ENCODE results near the gene PDE4C.

DNA sequence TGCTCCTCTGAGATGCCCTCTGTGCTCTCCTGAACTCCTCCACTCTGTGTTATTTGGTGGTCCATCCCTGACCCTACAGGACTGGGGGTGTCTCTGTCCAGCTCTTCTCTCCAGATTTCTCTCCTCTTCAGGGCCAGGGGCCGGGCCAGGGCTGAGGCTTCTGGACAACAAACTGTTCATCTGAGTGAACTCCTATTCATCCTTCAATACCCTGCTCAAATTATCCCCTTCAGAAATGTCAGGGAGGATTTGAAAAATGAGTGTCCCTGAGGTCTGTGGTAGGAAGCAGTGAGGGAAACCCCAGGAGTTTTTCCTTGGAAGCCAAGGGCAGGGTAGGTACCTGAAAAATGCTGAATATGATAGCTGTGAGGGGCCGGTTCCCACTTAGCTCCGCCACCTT lies 7.6 kb downstream of the PDE4C start:
- TF ChIP-seq, protein P1, sequence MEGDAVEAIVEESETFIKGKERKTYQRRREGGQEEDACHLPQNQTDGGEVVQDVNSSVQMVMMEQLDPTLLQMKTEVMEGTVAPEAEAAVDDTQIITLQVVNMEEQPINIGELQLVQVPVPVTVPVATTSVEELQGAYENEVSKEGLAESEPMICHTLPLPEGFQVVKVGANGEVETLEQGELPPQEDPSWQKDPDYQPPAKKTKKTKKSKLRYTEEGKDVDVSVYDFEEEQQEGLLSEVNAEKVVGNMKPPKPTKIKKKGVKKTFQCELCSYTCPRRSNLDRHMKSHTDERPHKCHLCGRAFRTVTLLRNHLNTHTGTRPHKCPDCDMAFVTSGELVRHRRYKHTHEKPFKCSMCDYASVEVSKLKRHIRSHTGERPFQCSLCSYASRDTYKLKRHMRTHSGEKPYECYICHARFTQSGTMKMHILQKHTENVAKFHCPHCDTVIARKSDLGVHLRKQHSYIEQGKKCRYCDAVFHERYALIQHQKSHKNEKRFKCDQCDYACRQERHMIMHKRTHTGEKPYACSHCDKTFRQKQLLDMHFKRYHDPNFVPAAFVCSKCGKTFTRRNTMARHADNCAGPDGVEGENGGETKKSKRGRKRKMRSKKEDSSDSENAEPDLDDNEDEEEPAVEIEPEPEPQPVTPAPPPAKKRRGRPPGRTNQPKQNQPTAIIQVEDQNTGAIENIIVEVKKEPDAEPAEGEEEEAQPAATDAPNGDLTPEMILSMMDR (conservative IDR thresholded peaks at IDR 0.05 in 1 of 2, IDR thresholded peaks at IDR 0.05 in 1 of 2; ENCODE audit: low read depth in 1 of 2, low read length in 2 of 2): no peak
- no peak for TF ChIP-seq EZH2 (IDR thresholded peaks at IDR 0.05; ENCODE audit: low read length, missing control alignments)

All from fibroblast of lung (primary cell).